ENCODE data around the gene PIGT.
A peak's percentile ranks its signal among the peaks of the same experiment; 100 is the strongest.

The PIGT gene

DNA sequence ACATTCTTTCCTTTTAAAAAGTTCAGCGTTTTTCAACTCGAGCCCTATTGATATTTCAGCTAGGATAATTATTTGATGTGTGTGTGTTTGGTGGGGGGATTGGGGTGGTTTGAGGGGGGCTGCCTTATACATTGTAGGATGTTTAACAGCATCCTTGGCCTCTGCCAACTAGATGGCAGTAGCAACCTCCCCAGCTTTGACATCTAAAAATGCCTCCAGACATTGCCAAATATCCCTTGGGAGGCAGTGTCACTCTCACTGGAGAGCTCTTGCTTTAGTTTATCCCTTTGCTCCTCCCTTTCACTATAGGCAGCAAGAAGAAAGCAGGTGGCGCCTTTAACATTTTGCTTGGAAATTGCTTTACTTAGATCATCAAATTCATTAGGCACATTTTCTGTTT, 23.2 kb upstream of the PIGT start:
- H3K4me1 ChIP-seq: no peaks in the 10 kb centered on the region
- intact Hi-C loops (cut with DNase I; ENCODE audit: low total_unique reads): no loop called here
- H3K4me3 ChIP-seq: no peak overlapping the region
- peaks cover 0 to 8% (median 0%) of the 10 kb centered on the region in 3 donors for H3K36me3 ChIP-seq
- H3K27me3 ChIP-seq: no peaks in the 10 kb centered on the region
- no peak for DNase-seq
- H3K9me3 ChIP-seq: no peaks in the 10 kb centered on the region
- no peak overlapping the region for H3K27ac ChIP-seq
- TF ChIP-seq, protein P1, sequence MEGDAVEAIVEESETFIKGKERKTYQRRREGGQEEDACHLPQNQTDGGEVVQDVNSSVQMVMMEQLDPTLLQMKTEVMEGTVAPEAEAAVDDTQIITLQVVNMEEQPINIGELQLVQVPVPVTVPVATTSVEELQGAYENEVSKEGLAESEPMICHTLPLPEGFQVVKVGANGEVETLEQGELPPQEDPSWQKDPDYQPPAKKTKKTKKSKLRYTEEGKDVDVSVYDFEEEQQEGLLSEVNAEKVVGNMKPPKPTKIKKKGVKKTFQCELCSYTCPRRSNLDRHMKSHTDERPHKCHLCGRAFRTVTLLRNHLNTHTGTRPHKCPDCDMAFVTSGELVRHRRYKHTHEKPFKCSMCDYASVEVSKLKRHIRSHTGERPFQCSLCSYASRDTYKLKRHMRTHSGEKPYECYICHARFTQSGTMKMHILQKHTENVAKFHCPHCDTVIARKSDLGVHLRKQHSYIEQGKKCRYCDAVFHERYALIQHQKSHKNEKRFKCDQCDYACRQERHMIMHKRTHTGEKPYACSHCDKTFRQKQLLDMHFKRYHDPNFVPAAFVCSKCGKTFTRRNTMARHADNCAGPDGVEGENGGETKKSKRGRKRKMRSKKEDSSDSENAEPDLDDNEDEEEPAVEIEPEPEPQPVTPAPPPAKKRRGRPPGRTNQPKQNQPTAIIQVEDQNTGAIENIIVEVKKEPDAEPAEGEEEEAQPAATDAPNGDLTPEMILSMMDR (IDR thresholded peaks at IDR 0.05): peak in 1 of 2 experiments; percentile 10

- intact Hi-C loops (cut with DNase I; ENCODE audit: low total_unique reads): no loop called here
- no peak for DNase-seq
- no peak overlapping the region for H3K27ac ChIP-seq
- no peaks in the 10 kb centered on the region for H3K27me3 ChIP-seq
- peaks cover 0 to 8% (median 0%) of the 10 kb centered on the region in 3 donors for H3K36me3 ChIP-seq
- no peak overlapping the region for H3K4me3 ChIP-seq
- H3K4me1 ChIP-seq: no peaks in the 10 kb centered on the region
- TF ChIP-seq, protein P1 (IDR thresholded peaks at IDR 0.05): no peak
- no peaks in the 10 kb centered on the region for H3K9me3 ChIP-seq
Measured at GRCh38 chr20:45394221-45395113, 21.5 kb upstream of the PIGT start.

DNA sequence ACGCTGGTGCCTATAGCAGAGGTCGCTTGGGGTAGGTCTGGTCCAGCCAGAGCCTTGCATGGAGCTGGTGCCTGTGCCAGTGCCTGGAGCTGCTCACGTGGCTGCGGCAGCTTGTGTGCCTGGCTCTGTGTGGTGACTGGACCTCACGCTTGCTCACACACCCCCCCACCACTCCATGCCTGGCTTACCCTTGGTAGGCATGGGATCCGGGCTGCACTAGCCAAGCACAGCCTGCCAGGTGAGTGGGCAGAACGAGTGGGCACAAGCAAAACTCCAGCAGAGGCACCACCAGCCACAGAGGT, 20.9 kb upstream of the PIGT start:
- TF ChIP-seq, protein P1 (IDR thresholded peaks at IDR 0.05): no peak
- intact Hi-C loops (cut with DNase I; ENCODE audit: low total_unique reads): no loop called here
- H3K27me3 ChIP-seq: no peaks in the 10 kb centered on the region
- H3K9me3 ChIP-seq: no peaks in the 10 kb centered on the region
- peaks cover 0 to 8% (median 0%) of the 10 kb centered on the region in 3 donors for H3K36me3 ChIP-seq
- no peaks in the 10 kb centered on the region for H3K4me1 ChIP-seq
- H3K27ac ChIP-seq: no peak overlapping the region
- no peak for DNase-seq
- no peak overlapping the region for H3K4me3 ChIP-seq

DNA sequence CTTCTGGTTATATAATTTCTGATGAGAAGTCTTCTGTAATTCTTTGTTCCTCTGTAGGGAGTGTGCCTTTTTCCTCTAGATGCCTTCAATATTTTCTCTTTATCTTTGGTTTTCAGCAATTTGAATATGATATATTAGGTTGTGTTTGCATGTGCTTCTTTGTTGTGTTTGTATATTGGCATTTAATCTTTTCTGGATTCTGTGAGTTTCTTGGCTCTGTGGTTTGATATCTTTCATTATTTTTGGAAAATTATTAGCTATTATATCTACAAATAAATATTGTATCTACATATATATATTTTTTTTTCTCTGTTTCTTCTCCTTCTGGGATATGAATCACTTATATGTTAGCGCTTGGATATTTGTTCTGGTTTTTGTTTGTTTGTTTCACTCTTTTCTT, 16.9 kb upstream of the PIGT start:
- no peak overlapping the region for H3K27ac ChIP-seq
- TF ChIP-seq, protein P1 (IDR thresholded peaks at IDR 0.05): no peak
- no peaks in the 10 kb centered on the region for H3K27me3 ChIP-seq
- intact Hi-C loops (cut with DNase I; ENCODE audit: low total_unique reads): no loop called here
- DNase-seq: no peak
- peaks cover 0 to 7% (median 5%) of the 10 kb centered on the region in 3 donors for H3K9me3 ChIP-seq
- H3K36me3 ChIP-seq: peaks cover 0 to 8% (median 0%) of the 10 kb centered on the region in 3 donors
- H3K4me3 ChIP-seq: no peak overlapping the region
- H3K4me1 ChIP-seq: no peaks in the 10 kb centered on the region

GRCh38 chr20:45400346-45401031, 15.5 kb upstream of the PIGT start:
- DNase-seq: no peak
- TF ChIP-seq, protein P1 (IDR thresholded peaks at IDR 0.05): no peak
- no peak overlapping the region for H3K4me3 ChIP-seq
- intact Hi-C loops (cut with DNase I; ENCODE audit: low total_unique reads): no loop called here
- H3K27me3 ChIP-seq: no peaks in the 10 kb centered on the region
- H3K36me3 ChIP-seq: no peaks in the 10 kb centered on the region
- no peak overlapping the region for H3K27ac ChIP-seq
- peaks cover 0 to 7% (median 5%) of the 10 kb centered on the region in 3 donors for H3K9me3 ChIP-seq
- peaks cover 0 to 8% (median under 1%) of the 10 kb centered on the region in 4 donors for H3K4me1 ChIP-seq

Measured in tibial artery (tissue), 4 donors.